Middle frontal gyrus (tissue), 1 donor: ENCODE measurements around the gene ERG.

ENCODE experiments used
- DNase-seq: peaks from one replicate; pipeline ENCODE4 v3.0.0-alpha.2; 2015; ENCODE audit warnings: low spot score; ENCODE audit errors: extremely low spot score

The ERG gene

GRCh38 chr21:38434913-38435533, 63.3 kb downstream of the ERG start:
- DNase-seq, result no peak

- no peak for DNase-seq
Observed at GRCh38 chr21:38433471-38433870, 64.8 kb downstream of the ERG start.

- DNase-seq, result no peak
Observed at GRCh38 chr21:38430401-38430984, 67.8 kb downstream of the ERG start.

GRCh38 chr21:38429011-38429410, 69.3 kb downstream of the ERG start:
- DNase-seq, result no peak

GRCh38 chr21:38428211-38428610, 70.1 kb downstream of the ERG start:
- DNase-seq, result no peak

- DNase-seq, result no peak
Observed at GRCh38 chr21:38424305-38425019, 73.8 kb downstream of the ERG start.

- DNase-seq, result no peak
Observed at GRCh38 chr21:38422082-38422481, 76.2 kb downstream of the ERG start.

GRCh38 chr21:38420140-38420539, 78.1 kb downstream of the ERG start:
- DNase-seq, result no peak

GRCh38 chr21:38417726-38418125, 80.6 kb downstream of the ERG start:
- DNase-seq, result no peak

- DNase-seq, result no peak
Observed at GRCh38 chr21:38416791-38417190, 81.5 kb downstream of the ERG start.

GRCh38 chr21:38413958-38414548, 84.2 kb downstream of the ERG start:
- DNase-seq, result no peak

- no peak for DNase-seq
Observed at GRCh38 chr21:38410466-38410865, 87.8 kb downstream of the ERG start.

- no peak for DNase-seq
Observed at GRCh38 chr21:38409907-38410306, 88.4 kb downstream of the ERG start.

- no peak for DNase-seq
Observed at GRCh38 chr21:38404177-38404576, 94.1 kb downstream of the ERG start.

GRCh38 chr21:38402795-38403194, 95.5 kb downstream of the ERG start:
- no peak for DNase-seq

- DNase-seq, result no peak
Observed at GRCh38 chr21:38402291-38402690, 96.0 kb downstream of the ERG start.

- no peak for DNase-seq
Observed at GRCh38 chr21:38401191-38401926, 96.9 kb downstream of the ERG start.

GRCh38 chr21:38400195-38400919, 97.9 kb downstream of the ERG start:
- DNase-seq, result no peak

- no peak for DNase-seq
Observed at GRCh38 chr21:38399103-38399502, 99.2 kb downstream of the ERG start.

GRCh38 chr21:38396325-38396724, 102.0 kb downstream of the ERG start:
- no peak for DNase-seq

- DNase-seq, result no peak
Observed at GRCh38 chr21:38395581-38395980, 102.7 kb downstream of the ERG start.
